ENCODE data around the gene TMEM270. TPM values are rescaled to one million over a fixed set of nuclear protein-coding genes. Genes with fewer than 3 reads are reported as not detected.
"Not testable (repeated sequence)": the region's sequence is repeated elsewhere in the genome, so short reads cannot be mapped to it uniquely, and the experiment has no call there.

Gene TMEM270
- total RNA-seq, 6 experiments from 2014 or later: not detected

- H3K9me3 Mint-ChIP-seq: 0 out of 2 replicates have a peak, but pooled peaks cover 5% of the 10 kb centered on the region
- 0 out of 2 replicates have a peak, but pooled peaks cover 8% of the 10 kb centered on the region for H3K36me3 Mint-ChIP-seq (ENCODE audit: low read depth)
- H3K27me3 Mint-ChIP-seq (ENCODE audit: insufficient read depth): peaks cover 5% of the 10 kb centered on the region
- DNase-seq: peak; percentile 88
- H3K4me3 Mint-ChIP-seq: peak overlapping the region; percentile 55
- TF ChIP-seq CTCF (IDR thresholded peaks at IDR 0.05): no peak
- peaks cover 54% of the 10 kb centered on the region for H3K4me1 Mint-ChIP-seq (ENCODE audit: low read depth)
- H3K27ac Mint-ChIP-seq: peak overlapping the region; percentile 75
These were observed 16.0 kb upstream of the TMEM270 start for GRCh38 chr7:73844848-73845460.

GRCh38 chr7:73845701-73846195 is 15.2 kb upstream of the TMEM270 start:
- not testable (repeated sequence) for DNase-seq; H3K36me3 Mint-ChIP-seq (ENCODE audit: low read depth); H3K9me3 Mint-ChIP-seq; H3K4me3 Mint-ChIP-seq; H3K27me3 Mint-ChIP-seq (ENCODE audit: insufficient read depth)
- peaks cover 62% of the 10 kb centered on the region for H3K4me1 Mint-ChIP-seq (ENCODE audit: low read depth)
- peak overlapping the region; percentile 11; the same call in 1 of the 2 replicates for H3K27ac Mint-ChIP-seq

GRCh38 chr7:73847941-73848723 is 12.8 kb upstream of the TMEM270 start:
- DNase-seq: no peak
- H3K4me3 Mint-ChIP-seq: no peak overlapping the region
- TF ChIP-seq CTCF (IDR thresholded peaks at IDR 0.05): no peak
- H3K9me3 Mint-ChIP-seq: 0 out of 2 replicates have a peak, but pooled peaks cover 5% of the 10 kb centered on the region
- H3K36me3 Mint-ChIP-seq (ENCODE audit: low read depth): 0 out of 2 replicates have a peak, but pooled peaks cover 8% of the 10 kb centered on the region
- peaks cover 3% of the 10 kb centered on the region for H3K27me3 Mint-ChIP-seq (ENCODE audit: insufficient read depth)
- H3K27ac Mint-ChIP-seq: peak overlapping the region; percentile 45
- peaks cover 80% of the 10 kb centered on the region for H3K4me1 Mint-ChIP-seq (ENCODE audit: low read depth)

- Mint-ChIP-seq H3K4me3 (peak overlapping the region; percentile 71), H3K27ac (peak overlapping the region; percentile 97), H3K36me3 (ENCODE audit: low read depth) (0 out of 2 replicates have a peak, but pooled peaks cover 8% of the 10 kb centered on the region), H3K9me3 (0 out of 2 replicates have a peak, but pooled peaks cover 5% of the 10 kb centered on the region), H3K27me3 (ENCODE audit: insufficient read depth) (peaks cover 6% of the 10 kb centered on the region), H3K4me1 (ENCODE audit: low read depth) (peaks cover 67% of the 10 kb centered on the region)
- TF ChIP-seq CTCF (IDR thresholded peaks at IDR 0.05): no peak
- peak; percentile 98 for DNase-seq
These were observed 10.2 kb upstream of the TMEM270 start for GRCh38 chr7:73850781-73851207.

GRCh38 chr7:73851410-73852338 is 9.3 kb upstream of the TMEM270 start:
- Mint-ChIP-seq H3K4me1 (ENCODE audit: low read depth) (peaks cover 63% of the 10 kb centered on the region), H3K4me3 (peak overlapping the region; percentile 71), H3K36me3 (ENCODE audit: low read depth) (0 out of 2 replicates have a peak, but pooled peaks cover 8% of the 10 kb centered on the region), H3K27me3 (ENCODE audit: insufficient read depth) (peaks cover 2% of the 10 kb centered on the region), H3K27ac (peak overlapping the region; percentile 97), H3K9me3 (0 out of 2 replicates have a peak, but pooled peaks cover 5% of the 10 kb centered on the region)
- TF ChIP-seq CTCF (IDR thresholded peaks at IDR 0.05): no peak
- peak; percentile 100 for DNase-seq
